NCI-H526 treated with DMSO at 0.1 percent for 48 hours (cell line): ENCODE data around the gene TMEM132A.

Experiments
- DNase-seq: peaks from one replicate; lab custom pipeline; 2025; lab: John Stamatoyannopoulos, UW

Gene TMEM132A

DNA sequence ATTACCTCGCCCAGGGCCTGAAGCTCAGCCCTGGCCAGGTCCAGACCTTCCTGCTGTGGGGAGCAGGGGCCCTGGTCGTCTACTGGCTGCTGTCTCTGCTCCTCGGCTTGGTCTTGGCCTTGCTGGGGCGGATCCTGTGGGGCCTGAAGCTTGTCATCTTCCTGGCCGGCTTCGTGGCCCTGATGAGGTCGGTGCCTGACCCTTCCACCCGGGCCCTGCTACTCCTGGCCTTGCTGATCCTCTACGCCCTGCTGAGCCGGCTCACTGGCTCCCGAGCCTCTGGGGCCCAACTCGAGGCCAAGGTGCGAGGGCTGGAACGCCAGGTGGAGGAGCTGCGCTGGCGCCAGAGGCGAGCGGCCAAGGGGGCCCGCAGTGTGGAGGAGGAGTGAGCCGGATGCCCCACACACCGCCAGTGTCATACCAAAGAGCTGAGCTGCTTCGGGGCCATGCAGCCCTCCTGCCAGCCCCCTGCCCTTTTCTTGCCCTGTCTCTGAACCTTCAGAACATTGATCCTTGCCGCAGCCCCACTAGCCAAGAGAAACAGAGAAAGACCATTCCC is 2.4 kb upstream of the TMEM132A start:
- DNase-seq: no peak

DNA sequence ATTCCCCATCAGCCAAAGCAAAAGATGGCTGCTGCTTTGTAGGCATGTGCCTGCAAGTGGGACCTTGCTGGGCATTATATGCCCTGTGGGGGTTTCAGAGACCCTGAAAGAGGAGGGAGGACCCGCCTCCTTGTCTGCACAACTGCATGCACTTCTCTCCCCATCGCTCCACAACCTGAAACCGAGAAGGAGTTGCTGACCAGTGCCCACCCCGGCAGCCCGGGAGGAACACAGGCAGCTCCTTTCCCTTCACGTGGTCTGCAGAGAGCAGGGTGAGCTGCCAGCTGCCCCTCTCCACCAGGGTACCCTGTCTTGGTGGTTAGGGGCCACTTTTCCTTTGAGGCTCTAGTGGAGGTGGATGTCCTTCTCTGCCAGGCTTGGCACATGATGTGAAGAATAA is 1.4 kb upstream of the TMEM132A start:
- no peak for DNase-seq

DNA sequence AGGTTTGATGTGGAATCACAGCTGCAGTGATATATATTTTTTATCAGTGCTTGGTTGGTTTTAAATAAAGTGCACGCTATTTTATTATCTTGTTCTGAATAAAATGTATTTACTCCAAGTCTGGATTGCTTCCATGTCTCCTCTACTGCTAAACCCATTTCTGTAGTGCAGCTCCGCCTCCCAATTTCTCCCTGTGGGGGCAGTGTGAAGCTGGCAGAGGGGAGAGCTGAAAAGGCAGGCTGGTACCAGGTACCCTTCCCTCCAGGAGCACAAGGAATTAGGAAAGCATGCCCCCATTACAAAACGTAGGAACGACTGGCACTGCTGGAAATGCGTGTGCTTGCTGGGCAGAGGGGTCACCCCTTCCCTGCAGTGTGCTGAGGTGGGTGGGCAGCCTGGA is 934 bp upstream of the TMEM132A start:
- no peak for DNase-seq

DNA sequence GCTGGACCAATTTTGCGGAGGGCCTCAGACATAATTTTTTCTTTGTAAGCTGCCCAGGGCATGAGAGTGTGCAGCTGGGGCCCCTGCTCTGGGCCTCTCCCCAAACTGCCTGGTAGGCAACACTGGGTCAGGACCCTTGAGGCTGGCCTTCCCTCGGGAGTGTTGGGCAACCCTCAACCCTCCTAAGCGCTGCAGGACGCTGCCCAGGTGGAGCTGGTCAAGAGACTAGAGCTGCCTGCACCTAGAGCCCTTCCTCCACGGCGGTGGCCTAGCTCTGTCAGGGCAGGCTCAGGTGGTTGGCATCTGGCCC is 505 bp upstream of the TMEM132A start:
- DNase-seq: no peak

DNA sequence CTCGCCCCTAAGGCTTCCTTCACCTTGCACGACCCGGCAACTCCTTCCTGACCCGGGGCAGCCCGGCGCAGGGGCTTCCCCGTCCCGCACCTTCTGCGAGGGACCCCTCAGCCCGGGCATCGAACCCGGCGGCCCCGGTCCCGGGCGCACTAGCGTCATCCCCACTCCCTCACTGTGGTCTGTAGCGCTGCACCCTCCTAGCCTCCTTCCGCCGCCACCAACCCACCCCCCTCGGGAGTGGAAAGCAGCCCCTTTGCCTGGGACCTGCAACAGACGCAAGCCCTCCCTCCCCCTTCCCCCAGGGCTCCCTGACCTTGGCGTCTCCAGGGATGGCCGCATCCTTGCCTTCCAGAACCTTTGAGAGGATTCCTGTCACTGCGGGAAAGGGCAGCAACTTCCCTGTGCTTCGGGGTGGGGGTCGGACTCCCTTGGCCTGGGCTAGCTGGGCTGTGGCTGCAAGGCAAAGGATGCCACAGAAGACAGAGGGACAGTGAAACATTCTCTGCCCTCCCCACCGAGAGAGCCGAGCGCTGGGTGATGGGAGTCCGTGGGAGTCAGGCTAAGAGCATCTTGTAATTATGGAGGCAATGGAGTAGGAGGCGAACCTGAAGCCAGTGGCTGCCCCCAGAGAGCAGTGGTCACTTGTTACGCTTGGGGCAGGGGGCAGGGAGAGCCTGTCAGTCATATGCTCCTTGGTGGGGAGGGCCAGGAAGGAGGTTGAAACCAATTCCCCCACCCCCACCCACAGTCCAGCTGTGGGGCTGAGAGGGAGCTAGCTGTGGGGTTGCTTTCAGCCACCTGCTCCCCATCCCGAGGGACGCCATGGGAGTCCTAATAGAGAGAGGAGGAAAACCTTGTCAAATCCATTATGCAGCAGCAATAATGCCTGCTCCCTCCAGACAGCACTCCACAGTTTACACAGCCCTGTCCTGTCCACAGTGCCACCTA is 920 bp downstream of the TMEM132A start:
- no peak for DNase-seq

DNA sequence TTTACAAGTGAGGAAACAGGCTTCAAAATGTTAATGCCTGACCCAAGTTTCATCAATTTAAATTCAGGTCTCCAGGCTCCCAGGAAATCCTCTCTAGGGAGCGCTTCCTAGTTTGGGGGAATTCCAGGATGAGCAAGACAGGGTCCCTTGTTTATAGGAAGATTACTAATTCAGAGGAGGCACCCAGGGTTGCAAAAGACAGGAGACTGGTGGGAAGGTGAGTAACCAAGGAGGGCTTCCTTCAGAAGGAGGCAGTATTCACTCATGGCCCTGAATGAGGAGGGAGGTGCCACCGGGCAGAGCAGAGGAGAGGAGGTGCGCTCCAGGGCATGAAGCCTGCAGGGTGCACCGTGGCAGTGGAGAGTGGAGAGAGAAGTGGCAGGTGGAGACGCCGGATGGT is 1.6 kb downstream of the TMEM132A start:
- DNase-seq: no peak

DNA sequence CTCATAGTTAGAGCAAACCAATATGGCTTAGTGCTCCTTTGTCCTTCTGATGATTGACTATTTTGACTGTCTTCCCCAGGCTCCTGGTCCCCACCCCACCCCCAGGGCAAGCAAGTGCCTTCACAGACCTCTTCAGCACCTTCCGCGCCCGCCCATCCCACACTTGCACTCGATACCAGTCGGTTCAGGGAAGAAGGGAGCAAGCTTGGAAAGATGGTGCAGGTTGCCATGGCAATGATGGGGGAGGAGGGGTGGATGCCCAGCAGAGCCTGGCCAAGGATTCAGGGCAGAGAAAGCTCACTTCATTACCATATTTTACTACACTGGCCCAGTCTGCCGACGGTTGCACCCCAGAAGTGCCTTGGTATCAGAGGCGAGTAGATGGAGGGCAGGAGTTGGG is 2.2 kb downstream of the TMEM132A start:
- no peak for DNase-seq

DNA sequence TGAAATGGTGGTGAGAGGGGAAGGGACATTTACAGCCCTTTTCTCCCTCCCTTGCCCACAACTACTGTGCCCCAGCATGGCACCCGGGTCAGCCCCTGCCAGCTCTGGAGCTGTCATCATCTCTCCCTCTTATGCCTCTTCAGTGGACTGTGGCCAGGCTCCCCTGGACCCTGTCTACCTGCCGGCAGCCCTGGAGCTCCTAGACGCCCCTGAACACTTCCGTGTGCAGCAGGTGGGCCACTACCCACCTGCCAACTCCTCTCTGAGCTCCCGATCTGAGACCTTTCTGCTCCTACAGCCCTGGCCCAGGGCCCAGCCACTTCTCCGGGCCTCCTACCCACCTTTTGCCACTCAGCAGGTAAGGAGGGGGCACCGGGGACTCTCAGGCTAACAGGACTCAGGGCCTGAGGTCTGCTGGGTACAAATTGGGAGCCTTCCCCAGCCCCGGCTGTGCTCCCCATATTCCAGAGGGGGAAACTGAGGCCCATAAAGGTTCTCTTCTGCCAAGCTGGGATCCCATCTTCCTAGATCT is 2.9 kb downstream of the TMEM132A start:
- DNase-seq: no peak

DNA sequence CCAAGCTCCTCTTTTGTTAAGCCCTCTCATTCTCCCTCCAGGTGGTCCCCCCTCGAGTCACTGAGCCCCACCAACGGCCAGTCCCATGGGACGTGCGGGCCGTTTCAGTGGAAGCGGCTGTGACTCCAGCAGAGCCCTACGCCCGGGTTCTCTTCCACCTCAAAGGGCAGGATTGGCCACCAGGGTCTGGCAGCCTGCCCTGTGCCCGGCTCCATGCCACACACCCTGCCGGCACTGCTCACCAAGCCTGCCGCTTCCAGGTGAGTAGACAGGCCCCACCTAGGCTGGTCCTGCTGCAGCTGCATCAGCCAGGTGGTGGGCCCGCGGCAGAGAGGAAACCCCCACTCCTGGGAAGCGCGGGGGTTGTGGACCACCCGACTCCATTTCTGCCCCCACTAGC is 3.3 kb downstream of the TMEM132A start:
- DNase-seq: no peak

DNA sequence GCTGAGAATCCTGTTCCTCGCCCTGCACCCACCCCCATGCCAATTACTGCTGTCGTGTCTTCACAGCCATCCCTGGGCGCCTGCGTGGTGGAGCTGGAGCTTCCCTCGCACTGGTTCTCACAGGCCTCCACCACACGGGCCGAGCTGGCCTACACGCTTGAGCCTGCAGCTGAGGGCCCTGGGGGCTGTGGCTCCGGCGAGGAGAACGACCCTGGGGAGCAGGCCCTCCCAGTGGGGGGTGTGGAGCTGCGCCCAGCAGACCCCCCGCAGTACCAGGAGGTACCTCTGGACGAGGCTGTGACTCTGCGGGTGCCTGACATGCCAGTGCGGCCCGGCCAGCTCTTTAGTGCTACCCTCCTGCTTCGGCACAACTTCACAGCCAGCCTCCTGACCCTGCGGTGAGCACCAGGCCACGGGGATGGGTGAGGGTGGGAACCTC is 4.3 kb downstream of the TMEM132A start:
- DNase-seq: no peak

DNA sequence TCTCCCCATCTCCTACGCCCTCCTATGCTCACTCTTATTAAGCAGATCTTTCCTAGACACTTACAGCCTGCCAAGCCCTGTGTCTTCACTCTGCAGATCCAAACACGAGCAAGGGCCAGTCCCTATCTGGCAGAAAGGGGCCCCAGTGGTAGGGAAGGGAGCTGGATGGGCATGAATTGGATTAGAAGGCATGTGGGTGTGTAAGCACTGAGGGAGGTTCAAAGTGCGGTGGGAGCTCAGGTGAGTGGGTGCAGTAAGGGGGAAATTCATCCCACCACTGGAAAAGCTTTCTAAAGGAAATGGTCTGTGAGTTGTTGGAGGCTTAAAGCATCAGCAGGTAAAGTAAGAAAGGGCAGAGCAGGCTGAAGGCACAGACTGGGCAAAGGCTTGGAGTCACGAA is 5.5 kb downstream of the TMEM132A start:
- DNase-seq: no peak

DNA sequence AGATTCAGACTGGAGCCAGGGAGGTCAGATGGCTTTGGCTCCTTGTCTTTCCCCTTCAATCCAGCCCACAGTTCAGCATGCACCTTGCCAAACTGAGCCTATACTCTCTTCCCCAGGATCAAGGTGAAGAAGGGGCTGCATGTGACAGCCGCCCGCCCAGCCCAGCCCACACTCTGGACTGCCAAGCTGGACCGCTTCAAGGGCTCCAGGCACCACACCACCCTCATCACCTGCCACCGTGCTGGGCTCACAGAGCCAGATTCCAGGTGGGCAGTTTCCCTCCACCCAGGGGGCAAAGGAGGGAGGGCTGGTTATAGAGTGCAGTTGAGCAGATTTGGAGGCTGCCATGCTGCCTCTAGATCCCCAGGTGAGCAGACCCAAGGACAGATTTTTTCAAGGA is 6.1 kb downstream of the TMEM132A start:
- DNase-seq: no peak

DNA sequence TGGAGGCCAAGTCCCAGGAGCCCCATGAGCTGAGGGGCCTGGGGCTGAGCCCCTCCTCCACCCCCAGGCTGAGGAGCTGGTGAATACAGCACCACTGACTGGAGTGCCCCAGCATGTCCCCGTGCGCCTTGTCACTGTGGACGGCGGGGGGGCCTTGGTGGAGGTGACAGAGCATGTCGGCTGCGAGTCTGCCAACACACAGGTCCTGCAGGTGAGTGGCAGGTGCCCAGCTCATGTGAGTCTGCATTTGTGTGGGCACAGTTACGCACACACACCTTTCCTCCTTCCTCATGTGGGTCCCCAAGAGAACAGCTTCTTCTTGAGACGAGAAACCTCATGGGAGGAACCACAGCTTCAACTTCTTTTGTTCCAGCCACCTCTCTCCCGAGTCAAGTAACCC is 7.7 kb downstream of the TMEM132A start:
- DNase-seq: no peak

DNA sequence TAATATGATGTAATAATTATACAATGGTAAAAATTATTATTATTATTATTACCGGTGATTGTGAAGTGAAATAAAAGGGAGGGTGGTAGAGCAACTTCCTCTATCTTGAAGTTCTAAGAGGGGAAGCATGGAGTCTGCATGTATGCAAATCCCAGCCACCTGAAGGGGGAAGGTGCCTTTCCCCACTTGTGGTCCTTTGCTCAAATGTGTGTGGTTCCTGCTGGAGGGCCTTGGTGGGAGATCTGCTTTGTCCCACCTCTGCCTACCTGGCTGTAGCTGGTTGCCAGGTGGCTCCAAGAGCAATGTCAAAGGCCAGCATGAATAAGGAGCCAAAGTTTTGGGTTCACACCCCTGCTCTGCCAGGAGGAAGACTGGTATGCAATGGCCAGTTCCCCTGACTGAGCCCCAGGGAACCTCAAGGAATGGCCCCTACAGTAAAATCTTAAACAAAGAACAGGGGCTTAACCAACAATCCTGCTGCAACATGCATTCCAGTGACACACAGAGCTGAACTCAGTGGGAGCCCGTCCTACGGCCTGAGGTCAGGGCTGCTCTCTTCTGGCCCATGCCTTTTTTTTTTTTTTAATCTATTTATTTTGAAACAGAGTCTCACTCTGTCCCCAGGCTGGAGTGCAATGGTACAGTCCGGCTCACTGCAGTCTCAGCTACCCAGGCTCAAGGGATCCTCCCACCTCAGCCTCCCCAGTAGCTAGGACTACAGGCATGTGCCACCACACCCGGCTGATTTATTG is 8.5 kb downstream of the TMEM132A start:
- no peak for DNase-seq

DNA sequence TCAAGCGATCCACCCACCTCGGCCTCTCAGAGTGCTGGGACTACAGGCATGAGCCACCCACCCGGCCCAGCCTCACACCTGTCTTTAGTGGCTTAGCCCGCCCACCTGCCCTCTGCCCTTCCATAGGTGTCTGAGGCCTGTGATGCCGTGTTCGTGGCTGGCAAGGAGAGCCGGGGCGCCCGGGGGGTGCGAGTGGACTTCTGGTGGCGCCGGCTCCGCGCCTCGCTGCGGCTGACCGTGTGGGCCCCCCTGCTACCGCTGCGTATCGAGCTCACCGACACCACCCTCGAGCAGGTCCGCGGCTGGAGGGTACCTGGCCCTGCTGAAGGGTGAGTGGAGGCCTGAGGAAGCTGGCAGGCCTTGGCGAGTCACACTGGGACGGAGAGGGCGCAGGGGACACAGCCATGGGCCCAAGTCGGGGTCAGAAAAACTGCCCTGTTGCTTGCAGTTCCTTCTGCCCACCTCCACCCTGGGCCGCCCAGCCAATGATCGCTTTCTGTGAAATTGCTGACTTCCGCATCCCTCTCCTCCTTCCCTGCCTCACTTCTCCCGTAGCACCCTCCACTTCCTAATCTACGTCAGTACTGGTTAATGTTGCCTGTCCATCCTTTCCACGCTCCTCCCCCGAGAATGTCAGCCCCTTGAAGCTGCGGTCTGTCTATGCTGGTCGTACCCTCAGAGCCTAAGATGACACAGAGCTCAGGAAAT is 9.3 kb downstream of the TMEM132A start:
- DNase-seq: no peak

DNA sequence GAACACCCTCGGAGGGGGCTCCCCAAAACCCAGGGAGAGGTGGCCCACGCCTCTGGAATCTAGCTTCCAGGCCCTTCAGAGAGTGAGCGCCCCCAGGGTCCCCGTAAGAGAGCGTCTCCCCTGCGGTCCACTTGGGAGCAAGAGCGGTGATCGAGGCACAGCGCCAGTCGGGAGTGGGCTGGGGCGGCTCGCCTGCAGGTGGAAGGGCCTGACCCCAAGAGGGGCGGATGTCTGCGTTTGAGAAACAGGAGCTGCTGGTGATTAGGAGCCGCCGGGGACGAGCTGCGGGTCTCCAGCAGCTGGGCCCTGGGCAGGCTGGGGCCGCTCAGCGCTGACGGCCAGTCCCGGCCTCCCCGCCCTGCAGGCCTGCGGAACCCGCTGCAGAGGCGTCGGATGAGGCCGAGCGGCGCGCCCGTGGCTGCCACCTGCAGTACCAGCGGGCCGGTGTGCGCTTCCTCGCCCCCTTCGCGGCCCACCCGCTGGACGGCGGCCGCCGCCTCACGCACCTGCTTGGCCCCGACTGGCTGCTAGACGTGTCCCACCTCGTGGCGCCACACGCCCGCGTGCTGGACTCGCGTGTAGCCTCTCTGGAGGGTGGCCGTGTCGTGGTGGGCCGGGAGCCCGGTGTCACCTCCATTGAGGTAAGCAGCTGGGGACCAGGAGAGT is 10.0 kb downstream of the TMEM132A start:
- DNase-seq: no peak

DNA sequence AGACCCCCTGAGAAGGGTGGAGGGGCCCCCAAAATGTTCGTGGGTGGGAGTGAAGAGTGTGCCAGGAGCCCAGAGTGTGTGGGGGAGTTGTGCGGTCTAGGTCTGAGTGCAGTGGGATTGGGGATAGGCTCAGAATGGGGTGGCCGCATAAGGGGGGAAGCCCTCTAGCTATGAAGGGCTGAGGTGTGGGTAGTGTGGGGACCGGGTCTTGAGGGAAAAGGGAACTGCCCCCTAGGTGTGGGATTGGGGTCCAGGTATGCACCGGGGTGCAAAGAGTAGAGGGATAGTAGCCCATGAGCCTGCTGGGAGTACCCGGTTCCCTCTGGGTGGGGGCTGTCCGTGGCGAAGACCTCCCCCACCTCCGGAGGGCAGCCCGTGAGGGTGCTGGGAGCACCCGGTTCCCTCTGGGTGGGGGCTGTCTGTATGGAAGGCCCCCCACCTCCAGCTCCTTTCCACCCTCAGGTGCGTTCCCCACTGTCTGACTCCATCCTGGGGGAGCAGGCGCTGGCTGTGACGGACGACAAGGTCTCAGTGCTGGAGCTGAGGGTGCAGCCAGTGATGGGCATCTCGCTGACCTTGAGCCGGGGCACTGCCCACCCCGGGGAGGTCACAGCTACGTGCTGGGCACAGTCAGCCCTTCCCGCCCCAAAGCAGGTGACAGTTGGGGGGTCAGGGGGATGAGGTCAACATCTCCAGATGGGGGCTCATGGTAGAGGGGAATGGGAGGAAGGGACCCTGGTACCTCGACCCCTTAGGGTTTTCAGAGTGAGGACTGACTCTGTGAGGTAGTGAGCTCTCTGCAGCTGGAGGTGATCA is 10.7 kb downstream of the TMEM132A start:
- no peak for DNase-seq

DNA sequence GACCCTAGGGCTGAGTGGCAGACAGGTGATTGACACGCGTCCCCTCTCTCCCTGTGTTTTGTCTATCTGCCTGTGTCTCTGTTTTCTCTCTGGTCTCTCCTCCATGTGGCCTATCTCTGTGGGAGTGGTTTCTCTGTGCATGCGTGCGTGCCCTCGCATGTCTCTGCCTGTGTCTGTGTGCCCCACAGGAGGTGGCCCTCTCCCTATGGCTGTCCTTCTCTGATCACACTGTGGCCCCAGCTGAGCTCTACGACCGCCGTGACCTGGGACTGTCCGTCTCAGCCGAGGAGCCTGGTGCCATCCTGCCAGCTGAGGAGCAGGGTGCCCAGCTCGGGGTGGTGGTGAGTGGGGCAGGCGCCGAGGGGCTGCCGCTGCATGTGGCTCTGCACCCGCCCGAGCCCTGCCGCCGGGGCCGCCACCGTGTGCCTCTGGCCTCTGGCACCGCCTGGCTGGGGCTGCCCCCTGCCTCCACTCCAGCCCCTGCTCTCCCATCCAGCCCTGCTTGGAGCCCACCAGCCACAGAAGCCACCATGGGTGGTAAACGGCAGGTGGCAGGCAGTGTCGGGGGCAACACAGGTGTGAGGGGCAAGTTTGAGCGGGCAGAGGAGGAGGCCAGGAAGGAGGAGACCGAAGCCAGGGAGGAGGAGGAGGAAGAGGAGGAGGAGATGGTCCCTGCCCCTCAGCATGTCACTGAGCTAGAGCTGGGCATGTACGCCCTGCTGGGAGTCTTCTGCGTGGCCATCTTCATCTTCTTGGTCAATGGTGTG is 11.6 kb downstream of the TMEM132A start:
- DNase-seq: no peak

DNA sequence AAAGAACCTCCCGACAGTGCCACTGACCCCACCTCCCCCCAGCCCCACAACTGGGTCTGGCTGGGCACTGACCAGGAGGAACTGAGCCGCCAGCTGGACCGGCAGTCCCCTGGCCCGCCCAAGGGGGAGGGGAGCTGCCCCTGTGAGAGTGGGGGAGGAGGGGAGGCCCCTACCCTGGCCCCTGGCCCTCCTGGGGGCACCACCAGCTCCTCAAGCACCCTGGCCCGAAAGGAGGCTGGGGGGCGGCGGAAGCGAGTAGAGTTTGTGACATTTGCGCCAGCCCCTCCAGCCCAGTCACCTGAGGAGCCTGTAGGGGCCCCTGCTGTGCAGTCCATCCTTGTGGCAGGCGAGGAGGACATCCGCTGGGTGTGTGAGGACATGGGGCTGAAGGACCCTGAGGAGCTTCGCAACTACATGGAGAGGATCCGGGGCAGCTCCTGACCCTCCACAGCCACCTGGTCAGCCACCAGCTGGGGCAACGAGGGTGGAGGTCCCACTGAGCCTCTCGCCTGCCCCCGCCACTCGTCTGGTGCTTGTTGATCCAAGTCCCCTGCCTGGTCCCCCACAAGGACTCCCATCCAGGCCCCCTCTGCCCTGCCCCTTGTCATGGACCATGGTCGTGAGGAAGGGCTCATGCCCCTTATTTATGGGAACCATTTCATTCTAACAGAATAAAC is 12.3 kb downstream of the TMEM132A start:
- DNase-seq: no peak
